Stimulated activated CD8-positive, alpha-beta memory T cell treated with anti-CD3 and anti-CD28 coated beads, Interleukin-12 subunit alpha, Interleukin-12 subunit beta, amount 100 ng/mL, for 4 hours (primary cell): ENCODE data around the gene NAPG.
"Not testable (repeated sequence)": the region's sequence is repeated elsewhere in the genome, so short reads cannot be mapped to it uniquely, and the experiment has no call there.

Experiments used
- DNase-seq: peaks from one replicate; pipeline ENCODE4 v3.0.0-alpha.2; 2020; ENCODE audit warnings: low read depth

NAPG gene

DNA sequence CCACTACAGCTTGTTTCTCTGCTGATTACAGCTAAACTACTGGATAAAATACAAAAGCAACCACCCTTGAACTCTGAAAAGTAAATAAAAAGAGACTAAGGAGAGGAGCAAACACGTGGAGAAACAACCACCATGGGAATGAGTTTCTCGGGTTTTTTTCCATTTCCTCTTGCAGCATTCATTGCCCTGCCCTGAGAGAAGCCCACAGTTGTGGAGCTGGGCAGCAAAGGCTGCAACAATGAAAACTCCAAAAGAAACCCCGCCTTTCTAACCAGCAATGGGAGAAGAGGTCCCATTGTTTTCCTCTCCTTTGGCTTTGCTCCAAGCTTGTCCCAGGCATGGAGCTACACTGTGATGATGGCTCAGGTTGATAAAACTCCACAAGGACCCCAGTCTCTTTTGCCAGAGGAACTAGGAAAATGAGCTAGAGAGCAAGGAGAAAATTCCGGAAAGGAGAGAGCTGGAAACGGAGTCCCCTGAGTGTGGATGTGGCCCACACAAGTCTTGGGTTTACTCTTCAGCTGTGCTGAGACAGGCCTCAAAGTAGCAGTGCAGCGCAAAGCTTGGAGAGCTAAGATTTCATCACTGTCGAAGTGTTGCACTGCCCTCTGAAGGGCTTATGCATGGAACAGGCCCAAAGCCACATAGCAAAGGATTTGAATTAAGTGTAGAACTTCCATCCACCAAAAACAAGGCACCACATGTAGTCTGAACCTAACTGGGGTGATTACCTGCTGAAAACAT is 20.9 kb downstream of the NAPG start:
- no peak for DNase-seq

DNA sequence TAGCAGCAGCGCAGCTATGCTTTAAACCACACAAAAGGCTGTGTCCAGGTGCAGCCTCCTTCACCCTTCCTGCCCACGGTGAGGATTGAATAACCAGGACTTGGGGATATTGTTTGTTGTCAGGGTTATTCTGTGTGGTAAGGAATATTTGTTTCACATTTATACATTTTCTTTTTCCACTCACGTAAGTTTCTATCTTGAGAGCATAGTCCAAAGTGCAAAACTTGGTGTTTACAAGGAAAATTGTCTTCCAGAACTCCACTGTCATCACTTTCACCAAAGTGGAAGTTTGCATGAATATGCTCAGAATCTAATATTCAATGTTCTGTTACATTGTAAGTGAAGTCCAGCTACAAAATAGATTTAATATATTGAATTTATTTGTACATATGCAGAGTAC is 26.4 kb downstream of the NAPG start:
- DNase-seq, result no peak

DNA sequence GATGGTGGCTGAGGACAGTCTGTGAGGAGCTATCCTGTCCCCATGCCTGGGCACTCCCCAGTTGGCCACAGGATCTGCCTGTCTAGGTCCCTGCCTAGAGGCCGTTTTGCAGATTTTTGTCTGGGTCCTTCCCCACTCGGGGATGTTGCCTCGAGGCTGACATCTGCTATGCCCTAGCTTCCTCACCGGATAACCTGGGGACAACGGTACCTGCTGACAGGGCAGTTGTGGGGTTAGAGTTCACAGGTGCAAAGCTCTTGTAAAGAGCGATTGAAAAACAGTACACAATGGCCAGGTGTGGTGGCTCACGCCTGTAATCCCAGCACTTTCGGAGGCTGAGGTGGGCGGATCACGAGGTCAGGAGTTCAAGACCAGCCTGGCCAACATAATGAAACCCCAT is 30.4 kb downstream of the NAPG start:
- DNase-seq, result not testable (repeated sequence)

DNA sequence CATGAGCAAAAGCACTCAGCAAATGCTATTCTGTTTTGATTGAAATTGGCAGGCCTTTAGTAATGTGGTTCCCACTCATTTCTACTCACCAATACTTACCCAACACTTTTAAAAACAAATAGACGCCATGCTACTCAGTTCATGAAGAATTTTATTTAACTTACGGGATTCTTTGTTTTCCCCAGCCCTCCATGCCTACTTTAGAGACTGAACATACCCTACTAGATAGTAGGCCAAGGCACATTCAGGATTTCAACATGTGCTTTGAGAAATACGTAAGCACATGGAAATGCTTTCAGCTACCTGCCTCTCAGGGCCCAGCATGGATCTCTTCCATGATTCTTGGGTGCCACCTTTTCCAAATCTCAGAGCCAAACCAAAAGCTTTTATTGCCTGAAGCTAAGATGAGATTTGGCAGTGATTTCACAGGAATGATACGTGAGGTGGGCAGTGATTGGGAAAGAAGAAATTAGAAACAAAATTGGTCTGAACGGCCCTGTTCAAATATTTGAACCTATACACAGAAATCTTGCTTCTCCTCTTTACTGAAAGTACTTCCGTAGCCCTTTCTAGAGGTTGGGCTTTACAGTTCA is 31.4 kb downstream of the NAPG start:
- DNase-seq, result no peak

DNA sequence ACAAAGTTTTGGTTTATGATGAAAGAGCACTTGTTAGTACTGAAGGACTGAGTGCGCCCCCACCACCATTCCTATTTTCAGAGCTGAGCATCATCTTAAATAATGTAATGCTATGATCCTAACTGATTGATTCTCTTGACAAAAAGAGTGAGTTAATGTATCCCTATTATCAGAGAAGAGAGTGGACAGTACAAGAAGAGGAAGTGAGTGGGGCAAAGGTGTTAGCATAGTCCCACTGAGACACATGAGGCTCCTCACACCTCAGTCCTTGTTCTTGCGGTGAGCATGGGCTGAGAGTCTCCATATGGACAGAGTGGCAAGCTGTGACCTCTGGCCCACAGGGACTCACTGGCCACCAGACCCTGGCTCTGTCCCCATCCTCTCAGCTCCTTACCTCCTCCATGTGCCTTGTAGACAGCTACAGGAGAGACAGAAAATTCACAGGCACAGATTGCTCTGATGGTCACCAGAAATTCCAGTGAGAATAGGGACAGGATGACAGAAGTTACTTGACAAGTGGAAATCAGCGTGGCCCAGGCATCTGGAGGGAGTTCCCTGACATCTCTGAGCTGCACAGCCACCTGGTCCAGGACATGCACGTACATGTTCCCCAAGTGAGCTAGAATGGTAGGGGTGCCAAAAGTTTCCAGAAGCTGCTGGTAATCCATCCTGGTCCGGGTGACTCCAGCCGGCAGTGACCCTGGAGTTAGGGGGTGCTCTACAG is 32.6 kb downstream of the NAPG start:
- no peak for DNase-seq

DNA sequence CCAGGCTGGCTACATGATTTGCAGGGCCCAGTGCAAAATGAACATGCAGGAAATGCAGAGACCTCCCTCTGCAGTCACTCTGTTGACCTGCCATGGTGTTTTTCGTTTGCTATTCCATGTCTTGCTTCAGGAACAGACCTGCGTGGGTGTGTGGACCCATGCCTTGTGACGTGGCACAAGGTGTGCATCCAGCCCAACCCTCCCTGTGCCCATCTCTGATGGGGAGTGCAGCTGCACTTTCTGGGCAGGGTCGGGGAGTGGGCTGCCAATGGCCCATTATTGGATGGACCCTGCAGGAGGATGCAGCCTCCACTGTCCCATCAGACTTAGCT is 33.1 kb downstream of the NAPG start:
- no peak for DNase-seq

DNA sequence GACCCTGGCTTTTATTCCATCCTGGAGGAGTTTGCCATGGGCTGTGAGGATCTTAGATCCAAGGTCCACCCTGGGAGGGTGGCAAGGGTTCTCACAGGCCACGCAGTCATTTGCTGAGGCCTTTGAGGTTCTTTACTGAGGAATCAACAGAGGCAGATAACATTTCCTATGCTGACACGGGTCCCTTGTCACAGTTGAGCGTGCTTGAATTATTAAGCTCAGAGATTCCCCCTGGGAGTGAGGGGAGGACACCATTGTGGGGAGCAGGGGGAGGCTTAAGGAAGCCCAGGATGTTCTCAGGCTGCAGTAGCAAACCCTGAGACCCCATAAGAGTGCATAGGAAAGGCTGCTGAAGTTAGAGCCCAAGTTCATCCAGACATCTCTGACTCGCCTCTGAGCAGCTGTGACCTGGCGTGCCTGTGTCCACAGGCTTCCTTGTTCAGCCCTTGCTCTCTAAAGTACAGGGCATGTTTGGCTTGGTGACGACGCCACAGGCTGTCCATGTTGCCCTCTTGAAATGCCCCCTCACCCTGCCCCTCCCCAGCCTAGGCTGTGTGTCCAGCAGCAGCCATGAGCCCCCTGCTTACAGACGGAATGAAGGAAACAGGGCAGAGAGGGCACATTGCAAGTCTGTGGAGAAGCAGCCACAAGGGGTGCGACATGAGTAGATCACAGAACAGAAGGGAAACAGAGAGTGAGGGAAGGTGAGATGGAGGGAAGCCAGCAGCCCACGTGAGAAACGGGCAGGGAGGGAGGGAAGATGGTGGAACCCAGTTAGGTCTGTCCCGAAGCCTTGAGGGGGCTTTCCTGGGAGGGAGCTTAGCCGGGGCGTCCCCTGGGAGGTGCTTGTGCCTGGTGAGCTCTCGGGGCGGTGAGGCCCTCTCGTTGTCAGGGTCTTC is 34.0 kb downstream of the NAPG start:
- no peak for DNase-seq

DNA sequence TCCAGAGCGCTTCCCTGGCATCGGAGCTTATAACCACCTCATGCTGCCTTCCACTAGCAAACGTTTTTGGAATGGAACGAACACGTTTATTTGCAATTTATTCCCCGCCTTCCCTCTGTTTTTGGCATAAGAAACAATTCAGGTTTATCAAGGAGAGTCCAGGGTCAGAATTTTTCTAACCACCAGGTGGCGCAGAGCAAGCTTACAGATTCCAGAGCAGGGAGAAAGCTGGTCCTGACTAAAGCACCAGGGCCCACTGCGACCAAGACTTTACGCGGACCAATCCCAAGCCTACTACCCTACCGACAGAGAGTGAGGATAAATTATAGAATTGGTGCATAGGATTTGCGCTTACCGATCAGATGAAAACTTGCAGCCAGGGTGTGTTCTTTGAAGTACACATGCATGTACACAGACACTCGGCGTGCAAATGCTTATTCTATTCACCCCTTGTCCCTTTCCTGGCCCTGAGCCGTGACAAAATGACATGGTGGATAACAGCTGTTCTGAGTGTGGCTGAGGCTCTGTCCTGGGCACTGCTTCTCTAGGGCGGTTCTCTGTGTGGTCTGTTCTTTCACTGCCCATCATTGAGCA is 34.7 kb downstream of the NAPG start:
- no peak for DNase-seq

DNA sequence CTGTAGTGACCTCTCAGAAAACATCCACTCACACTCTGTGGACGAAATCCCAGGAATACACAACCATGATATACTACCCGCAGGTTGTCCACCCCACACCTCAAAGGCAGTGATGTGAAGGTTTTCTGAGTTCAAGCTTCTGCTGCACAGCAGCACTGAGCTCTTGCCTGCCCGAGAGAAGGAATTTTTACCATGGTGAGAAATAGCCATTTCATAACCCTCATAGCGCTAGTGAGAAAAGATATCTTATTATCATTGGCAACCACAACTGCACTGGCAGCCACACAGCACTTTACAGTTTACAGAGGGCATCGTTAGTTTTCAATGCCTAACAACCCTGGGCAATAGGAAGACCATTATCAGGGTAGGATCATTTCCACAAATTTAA is 36.9 kb downstream of the NAPG start:
- no peak for DNase-seq

DNA sequence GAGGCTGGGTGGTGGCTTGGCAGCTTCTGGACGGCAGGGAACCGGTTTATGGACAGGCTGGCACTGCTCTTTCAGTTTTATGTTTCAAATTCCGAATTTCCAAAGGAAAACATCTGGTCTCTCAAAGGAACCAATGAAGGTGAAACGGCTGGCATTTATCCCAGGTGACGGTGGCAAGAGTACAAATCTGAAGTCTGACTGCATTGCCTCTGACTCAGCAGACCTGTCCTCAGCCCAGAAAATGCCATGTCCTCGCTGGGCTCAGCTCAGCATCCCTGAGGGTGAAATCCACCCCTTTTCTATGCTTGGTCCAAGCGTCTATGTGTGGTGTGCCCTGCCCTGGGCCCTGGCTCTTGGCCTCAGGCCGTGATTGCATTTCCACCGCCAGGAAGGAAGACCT is 38.1 kb downstream of the NAPG start:
- DNase-seq, result no peak

DNA sequence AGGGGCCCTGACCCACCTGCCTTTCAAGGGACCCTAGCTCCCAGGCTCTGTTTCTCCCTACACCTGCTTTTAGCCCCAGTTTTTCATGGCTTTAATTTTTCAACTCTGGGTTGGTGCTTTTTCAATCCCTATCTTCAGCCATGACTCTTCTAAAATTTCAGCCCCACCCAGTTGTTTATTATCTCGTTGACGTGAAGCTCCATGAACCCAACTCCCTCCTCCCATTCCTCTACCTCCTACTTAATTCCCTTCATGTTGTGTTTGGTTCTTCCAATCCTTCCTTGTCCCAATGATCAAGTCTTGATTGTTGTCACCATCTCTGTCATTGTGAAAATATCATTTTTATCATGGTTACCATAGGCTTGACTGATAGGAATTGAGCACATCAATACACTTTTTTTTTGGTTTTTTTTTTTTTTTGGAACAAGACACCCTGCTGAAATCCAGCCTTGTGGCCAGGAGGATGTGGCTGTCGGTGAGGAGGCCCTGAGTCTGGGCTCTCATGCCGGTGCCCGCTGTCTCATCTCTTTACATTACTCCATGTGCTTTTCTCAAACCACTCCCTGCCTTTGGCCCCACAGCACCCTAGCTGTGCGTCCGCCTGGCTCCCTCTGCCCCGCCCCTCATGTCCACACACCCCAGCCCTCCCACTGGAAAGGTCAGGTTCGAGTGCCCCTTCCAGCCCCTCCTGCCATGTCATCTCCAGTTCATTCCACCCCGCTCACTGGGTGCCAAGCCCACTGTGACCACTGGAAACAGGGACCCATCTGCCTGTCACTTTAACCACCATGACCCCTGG is 39.3 kb downstream of the NAPG start:
- DNase-seq, result no peak

DNA sequence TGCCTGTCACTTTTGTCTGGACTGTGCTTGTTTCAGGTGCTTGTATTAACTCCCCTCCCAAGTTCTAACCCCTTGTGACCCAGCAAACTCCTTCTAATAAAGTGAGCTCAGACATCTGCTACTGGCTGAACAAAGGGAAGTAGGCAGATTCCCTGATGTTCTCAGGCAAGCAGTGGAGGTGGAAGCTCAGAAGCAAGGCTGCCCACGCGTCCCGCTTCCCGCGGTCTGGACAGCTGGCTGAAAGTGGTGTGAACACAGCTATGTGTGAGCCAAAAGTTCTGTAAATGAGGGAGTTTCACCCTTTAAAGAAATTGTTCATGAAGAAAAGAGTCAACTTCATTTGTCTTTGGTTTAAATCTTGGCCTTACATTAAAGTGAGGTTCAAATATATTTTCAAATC is 40.0 kb downstream of the NAPG start:
- DNase-seq, result no peak

DNA sequence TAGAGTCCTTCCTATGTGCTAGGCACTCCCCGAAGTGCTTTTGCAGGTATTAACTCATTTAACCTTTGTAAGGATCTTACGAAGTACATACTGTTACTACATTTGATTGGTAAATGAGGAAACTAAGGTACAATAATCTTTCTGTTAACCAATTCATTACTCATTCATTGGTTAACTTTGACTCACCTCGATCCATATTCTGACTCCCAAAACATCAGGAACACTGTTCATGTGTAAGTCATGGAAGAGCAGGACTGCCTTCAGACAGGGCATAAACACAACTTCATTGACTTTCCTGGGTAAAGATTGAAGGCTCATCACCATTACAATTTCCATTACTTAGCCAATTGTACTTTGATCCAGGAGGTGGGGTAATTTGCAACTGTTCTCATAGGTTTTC is 40.6 kb downstream of the NAPG start:
- no peak for DNase-seq

DNA sequence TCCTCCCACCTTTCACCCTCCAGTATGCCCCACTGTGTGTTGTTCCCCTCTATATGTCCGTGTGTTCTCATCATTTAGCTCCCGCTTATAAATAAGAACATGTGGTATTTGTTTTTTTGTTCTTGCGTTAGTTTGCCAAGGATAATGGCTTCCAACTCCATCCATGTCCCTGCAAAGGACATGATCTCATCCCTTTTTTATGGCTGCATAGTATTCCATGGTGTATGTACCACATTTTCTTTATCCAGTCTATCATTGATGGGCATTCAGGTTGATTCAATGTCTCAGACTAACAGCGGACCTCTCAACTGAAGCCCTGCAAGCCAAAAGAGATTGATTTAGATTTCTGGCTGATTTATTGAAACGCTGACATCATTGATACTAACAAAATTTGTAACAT is 44.1 kb downstream of the NAPG start:
- DNase-seq, result not testable (repeated sequence)

DNA sequence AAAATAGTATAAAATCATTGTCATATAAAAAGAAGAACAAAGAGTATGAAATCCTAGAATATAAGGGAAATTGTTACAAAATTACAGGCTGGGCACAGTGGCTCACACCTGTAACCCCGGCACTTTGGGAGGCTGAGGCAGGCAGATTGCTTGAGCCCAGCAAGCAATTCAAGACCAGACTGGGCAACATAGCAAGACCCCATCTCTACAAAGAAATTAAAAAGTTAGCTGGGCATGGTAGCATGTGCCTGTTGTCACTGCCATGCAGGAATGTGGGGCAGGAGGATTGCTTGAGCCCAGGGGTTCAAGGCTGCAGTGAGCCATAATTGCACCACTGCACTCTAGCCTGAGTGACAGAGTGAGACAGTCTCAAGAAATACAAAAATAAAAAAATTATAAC is 44.8 kb downstream of the NAPG start:
- DNase-seq, result no peak

DNA sequence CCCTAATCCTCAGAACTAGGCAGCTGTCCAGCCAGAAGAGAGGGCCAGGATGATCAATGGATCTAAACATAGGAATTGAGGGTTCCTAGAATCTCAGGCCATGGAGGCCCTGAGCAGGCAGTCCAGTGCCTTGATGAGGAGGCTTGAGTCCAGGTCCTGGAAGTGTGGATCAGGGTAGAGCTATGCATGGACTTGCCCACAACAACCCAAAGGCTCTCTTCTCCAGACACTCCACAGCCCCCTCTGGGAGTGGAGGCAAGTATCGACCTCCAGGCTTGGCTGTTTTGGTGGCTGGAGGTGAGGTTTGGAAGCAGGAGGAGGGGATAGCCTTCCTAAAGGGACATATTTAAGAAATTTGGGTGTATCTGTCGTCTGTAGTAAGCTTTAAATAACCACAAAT is 45.7 kb downstream of the NAPG start:
- no peak for DNase-seq

DNA sequence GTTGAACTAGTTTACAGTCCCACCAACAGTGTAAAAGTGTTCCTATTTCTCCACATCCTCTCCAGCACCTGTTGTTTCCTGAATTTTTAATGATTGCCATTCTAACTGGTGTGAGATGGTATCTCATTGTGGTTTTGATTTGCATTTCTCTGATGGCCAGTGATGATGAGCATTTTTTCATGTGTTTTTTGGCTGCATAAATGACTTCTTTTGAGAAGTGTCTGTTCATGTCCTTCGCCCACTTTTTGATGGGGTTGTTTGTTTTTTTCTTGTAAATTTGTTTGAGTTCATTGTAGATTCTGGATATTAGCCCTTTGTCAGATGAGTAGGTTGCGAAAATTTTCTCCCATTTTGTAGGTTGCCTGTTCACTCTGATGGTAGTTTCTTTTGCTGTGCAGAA is 47.4 kb downstream of the NAPG start:
- DNase-seq, result not testable (repeated sequence)

DNA sequence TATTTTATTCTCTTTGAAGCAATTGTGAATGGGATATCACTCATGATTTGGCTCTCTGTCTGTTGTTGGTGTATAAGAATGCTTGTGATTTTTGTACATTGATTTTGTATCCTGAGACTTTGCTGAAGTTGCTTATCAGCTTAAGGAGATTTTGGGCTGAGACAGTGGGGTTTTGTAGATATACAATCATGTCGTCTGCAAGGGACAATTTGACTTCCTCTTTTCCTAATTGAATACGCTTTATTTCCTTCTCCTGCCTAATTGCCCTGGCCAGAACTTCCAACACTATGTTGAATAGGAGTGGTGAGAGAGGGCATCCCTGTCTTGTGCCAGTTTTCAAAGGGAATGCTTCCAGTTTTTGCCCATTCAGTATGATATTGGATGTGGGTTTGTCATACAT is 48.6 kb downstream of the NAPG start:
- DNase-seq, result not testable (repeated sequence)

DNA sequence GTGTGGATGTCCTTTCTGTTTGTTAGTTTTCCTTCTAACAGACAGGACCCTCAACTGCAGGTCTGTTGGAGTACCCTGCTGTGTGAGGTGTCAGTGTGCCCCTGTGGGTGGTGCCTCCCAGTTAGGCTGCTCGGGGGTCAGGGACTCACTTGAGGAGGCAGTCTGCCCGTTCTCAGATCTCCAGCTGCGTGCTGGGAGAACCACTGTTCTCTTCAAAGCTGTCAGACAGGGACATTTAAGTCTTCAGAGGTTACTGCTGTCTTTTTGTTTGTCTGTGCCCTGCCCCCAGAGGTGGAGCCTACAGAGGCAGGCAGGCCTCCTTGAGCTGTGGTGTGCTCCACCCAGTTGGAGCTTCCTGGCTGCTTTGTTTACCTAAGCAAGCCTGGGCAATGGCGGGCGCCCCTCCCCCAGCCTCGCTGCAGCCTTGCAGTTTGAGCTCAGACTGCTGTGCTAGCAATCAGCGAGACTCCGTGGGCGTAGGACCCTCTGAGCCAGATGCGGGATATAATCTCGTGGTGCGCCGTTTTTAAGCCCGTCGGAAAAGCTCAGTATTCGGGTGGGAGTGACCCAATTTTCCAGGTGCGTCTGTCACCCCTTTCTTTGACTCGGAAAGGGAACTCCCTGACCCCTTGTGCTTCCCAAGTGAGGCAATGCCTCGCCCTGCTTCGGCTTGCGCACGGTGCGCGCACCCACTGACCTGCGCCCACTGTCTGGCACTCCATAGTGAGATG is 52.2 kb downstream of the NAPG start:
- not testable (repeated sequence) for DNase-seq

DNA sequence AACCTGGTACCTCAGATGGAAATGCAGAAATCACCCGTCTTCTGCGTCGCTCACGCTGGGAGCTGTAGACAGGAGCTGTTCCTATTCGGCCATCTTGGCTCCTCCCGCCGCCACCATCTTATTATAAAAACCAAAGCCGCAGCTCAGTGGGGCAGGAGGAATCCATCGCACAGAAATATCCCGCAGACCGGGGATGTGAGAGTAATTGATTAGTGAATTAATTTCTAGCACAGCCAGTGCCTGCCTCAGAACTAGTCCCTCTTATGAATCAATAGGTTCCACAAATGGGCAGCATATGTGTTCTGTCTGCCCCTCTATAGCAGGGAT is 52.7 kb downstream of the NAPG start:
- not testable (repeated sequence) for DNase-seq
